GM23248 (cell line): ENCODE measurements around the gene PCDHGA1.

Experiments used
- EZH2 ChIP-seq: fragments of 200-600 bp; sonication (generic); IDR thresholded peaks from 2 replicates; pipeline ENCODE4 v1.6.1; 2018; ENCODE audit warnings: antibody characterized with exemption, mild to moderate bottlenecking; ENCODE audit not compliant: insufficient read depth, poor library complexity, severe bottlenecking
- EZH2phosphoT487 ChIP-seq: fragments of 200-600 bp; sonication (generic); IDR thresholded peaks from 2 replicates; pipeline ENCODE4 v1.6.1; 2018; ENCODE audit warnings: antibody characterized with exemption, moderate library complexity, mild to moderate bottlenecking, low read depth; ENCODE audit not compliant: insufficient read depth

GRCh38 chr5:141313711-141314110, 16.6 kb upstream of the PCDHGA1 start:
- no peak for TF ChIP-seq EZH2
- no peak for TF ChIP-seq EZH2phosphoT487
